Adrenal gland (tissue), 12 donors: Measurements from ENCODE around the gene SORCS3. TPM values are rescaled to one million over a fixed set of nuclear protein-coding genes. Genes with fewer than 3 reads are reported as not detected.

Experiments
- DNase-seq, 7 donors: peaks; one replicate each; pipeline ENCODE4 v3.0.0-alpha.2; 2019 to 2020
- H3K27ac ChIP-seq, 5 donors: fragments of 200-600 bp; sonication (generic) in 4 of 5; 1 replicate in 3 of 5; 2 replicates in 2 of 5; pipeline versions ENCODE4 v1.5.1 to v1.8.0; 2016 to 2020; ENCODE audit warnings: mild to moderate bottlenecking in 1 of 5
- H3K27me3 ChIP-seq: fragments of 200-600 bp; 2 replicates; pipeline ENCODE4 v1.8.0; 2021
- H3K36me3 ChIP-seq, 2 donors: fragments of 200-600 bp; replicated peaks in 1 of 2; 1 replicate in 1 of 2; 2 replicates in 1 of 2; pipeline versions ENCODE4 v1.5.1 to v1.8.0; 2018 to 2022
- H3K4me1 ChIP-seq, 2 donors: fragments of 200-600 bp; replicated peaks in 1 of 2; 1 replicate in 1 of 2; 2 replicates in 1 of 2; pipeline versions ENCODE4 v1.5.1 to v1.8.0; 2018 to 2021
- H3K4me3 ChIP-seq, 4 donors: fragments of 200-600 bp; sonication (generic) in 3 of 4; one replicate each; pipeline ENCODE4 v1.5.1; 2016 to 2018
- H3K9me3 ChIP-seq, 3 donors: fragments of 200-600 bp; sonication (generic) in 1 of 3; replicated peaks in 1 of 3; 1 replicate in 2 of 3; 2 replicates in 1 of 3; pipeline versions ENCODE4 v1.5.1 to v1.8.0; 2016 to 2021
- POLR2A ChIP-seq, 2 donors: fragments of 450-650 bp; IDR thresholded peaks; one replicate each; pipeline ENCODE4 v1.6.1; 2017; ENCODE audit warnings: antibody characterized with exemption in 2 of 2, mild to moderate bottlenecking in 2 of 2, moderate library complexity in 1 of 2
- WGBS, 4 donors: extraction: QIAGEN DNeasy Blood & Tissue Kit in 2 of 4; methylation state at CpG; one replicate each; pipeline versions ENCODE4 v1.1.5 to v1.1.7; 2013 to 2017; 5-methylcytosine and 5-hydroxymethylcytosine counted together
- intact Hi-C, 2 donors: fragments of 100-400 bp; cut with DNase I; formaldehyde crosslinking; loops; one replicate each; pipeline versions ENCODE4 v1.14.1 to v1.15.0; 2022 to 2023
- polyA plus RNA-seq, 3 donors: library from polyadenylated mRNA; stranded (reverse); fragments of 200-250 nt in 2 of 3; fragments of 350-450 nt in 1 of 3; fragmentation: Illumina TruSeq in 1 of 3; extraction: RNeasy Lipid Tissue Mini Kit (QIAGEN cat#74804) in 1 of 3; gene quantifications; one replicate each; pipeline ENCODE4 v1.2.3, GENCODE V29; 2013 to 2014
- total RNA-seq, 9 donors: library from RNA; depleted of rRNA in 4 of 9; stranded (reverse); fragments of >200 nt in 4 of 9; fragments of 120-200 nt in 1 of 9; fragmentation: NEBNext Ultra II Directional in 1 of 9; extraction: Animal tissue kit (Norgen Biotek cat#: 25700) in 1 of 9; gene quantifications; one replicate each; pipeline versions ENCODE4 v1.1.0 to v1.2.4, GENCODE V29; 2013 to 2023
- TF ChIP-seq, protein P1 (sequence below), 6 experiments: fragments of 450-650 bp in 4 of 6; fragments of 200-600 bp in 2 of 6; sonication (generic) in 1 of 6; IDR thresholded peaks; 1 replicate in 5 of 6; 2 replicates in 1 of 6; pipeline versions ENCODE4 v1.5.1 to v1.8.0; 2016 to 2021; ENCODE audit warnings: antibody characterized with exemption in 6 of 6, mild to moderate bottlenecking in 2 of 6, moderate library complexity in 1 of 6
- donor health status: healthy with polysubstance abuse.
- donor health status: Bipolar disorder and iron deficiency.
- donor health status: DM: yes; HTN: yes; CAD: no.
- donor health status: DM: no; HTN: no; CAD: no.
- donor health status: DM: no; HTN: no; CAD: no.
- donor health status: DM: yes; HTN: yes; CAD: no.

Gene SORCS3
- total and polyA plus RNA-seq, 12 donors: 0.22 to 3.4 (median 1.2) TPM; not detected in 2

DNA sequence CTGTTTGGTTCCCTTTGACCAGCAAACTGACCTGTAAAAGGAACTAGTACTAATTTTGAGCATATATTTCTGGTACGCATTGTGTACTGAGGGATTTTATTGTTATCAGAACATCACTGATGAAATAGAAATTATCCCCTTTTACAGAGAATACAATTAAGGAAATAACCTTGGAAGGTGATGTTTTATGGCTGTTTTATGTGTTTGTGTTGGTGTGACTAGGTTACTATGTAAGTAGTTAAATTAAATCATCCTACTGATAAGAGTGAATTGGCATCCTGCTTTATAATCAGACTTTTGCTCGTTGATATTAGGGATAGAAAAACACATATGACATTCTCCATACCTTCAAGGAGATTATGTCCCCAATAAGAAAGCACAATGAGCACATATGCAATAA, 596.6 kb downstream of the SORCS3 start:
- 54 to 71% (median 65%) methylated on average over 2 of the region's 2 CpGs for WGBS, 4 donors

DNA sequence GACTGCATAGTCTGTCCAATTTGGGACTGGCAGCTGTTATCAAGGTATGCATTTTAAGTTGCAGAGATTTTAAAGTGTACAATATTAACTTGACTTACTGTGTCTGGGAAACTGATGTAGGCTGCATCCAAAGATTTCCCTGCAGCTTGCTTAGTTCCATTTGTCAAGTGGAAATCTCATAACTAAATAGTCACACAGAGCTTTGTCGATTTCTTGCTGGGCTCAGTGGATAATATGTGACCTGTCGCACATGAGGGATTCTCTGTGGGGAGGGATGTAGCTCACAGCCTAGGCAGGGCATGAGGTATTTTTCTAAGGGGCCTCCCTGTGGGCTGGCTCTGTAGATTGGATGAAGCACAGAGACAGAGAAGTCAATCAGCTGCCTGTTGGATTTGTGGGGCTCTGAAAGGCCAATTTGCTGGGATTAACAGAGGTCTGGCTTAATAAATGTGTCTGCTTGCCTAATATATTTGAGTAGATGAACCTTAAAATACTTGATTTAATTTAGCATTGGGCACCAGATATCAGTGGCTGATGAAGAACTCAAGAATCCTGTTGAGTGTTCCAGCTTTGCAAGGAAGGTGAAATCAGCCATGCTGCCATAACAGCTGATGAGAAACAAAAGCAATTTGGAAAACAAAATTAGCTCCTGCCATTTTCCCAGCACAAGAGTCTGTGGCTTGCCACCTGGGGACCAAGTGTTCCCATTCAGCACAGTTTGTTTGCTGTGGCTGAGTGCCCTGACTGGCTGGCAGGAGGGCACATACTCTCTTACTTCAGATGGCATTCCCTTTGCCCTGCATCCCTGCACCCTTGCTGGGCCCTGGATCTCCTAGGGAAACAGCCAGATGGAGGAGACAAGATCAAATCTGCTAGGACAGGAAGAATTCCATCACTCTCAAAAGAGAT, 598.5 kb downstream of the SORCS3 start:
- no peak for TF ChIP-seq POLR2A (IDR thresholded peaks at IDR 0.05)
- 34 to 52% (median 46%) methylated on average over 2 of the region's 2 CpGs for WGBS, 4 donors

More for the DNA sequence above, 596.6 kb downstream of the SORCS3 start:
- TF ChIP-seq, protein P1, sequence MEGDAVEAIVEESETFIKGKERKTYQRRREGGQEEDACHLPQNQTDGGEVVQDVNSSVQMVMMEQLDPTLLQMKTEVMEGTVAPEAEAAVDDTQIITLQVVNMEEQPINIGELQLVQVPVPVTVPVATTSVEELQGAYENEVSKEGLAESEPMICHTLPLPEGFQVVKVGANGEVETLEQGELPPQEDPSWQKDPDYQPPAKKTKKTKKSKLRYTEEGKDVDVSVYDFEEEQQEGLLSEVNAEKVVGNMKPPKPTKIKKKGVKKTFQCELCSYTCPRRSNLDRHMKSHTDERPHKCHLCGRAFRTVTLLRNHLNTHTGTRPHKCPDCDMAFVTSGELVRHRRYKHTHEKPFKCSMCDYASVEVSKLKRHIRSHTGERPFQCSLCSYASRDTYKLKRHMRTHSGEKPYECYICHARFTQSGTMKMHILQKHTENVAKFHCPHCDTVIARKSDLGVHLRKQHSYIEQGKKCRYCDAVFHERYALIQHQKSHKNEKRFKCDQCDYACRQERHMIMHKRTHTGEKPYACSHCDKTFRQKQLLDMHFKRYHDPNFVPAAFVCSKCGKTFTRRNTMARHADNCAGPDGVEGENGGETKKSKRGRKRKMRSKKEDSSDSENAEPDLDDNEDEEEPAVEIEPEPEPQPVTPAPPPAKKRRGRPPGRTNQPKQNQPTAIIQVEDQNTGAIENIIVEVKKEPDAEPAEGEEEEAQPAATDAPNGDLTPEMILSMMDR (IDR thresholded peaks at IDR 0.05): no peak
- no peak for TF ChIP-seq POLR2A (IDR thresholded peaks at IDR 0.05)
- DNase-seq: no peak
- H3K36me3 ChIP-seq: no peaks in the 10 kb centered on the region
- H3K27ac ChIP-seq: no peak overlapping the region
- intact Hi-C loops: no loop called here
- H3K4me1 ChIP-seq: no peaks in the 10 kb centered on the region
- no peak overlapping the region for H3K4me3 ChIP-seq
- H3K27me3 ChIP-seq: no peaks in the 10 kb centered on the region
- no peaks in the 10 kb centered on the region for H3K9me3 ChIP-seq

DNA sequence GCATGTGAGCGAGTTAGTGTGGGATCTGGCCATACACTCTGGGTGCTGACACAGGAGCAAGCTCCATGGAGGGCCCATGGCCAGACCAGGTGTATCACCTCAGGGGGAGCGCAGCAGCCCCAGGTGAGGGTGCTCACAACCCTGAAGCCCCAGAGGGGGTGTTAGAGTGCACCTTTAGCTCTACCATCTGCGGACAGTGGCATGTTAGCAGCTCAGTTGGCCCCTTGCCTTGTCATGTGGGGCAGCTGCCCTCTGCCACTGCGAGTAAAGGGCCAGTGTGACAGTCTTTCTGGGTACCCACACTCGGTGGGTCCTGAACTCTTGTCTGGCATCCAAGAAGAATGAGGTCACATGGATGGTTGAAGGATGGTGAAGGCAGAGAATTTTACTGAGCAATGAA, 600.2 kb downstream of the SORCS3 start:
- Histone ChIP-seq H3K4me1 (no peaks in the 10 kb centered on the region), H3K36me3 (no peaks in the 10 kb centered on the region), H3K27ac (no peak overlapping the region), H3K4me3 (no peak overlapping the region), H3K27me3 (no peaks in the 10 kb centered on the region), H3K9me3 (no peaks in the 10 kb centered on the region)
- no peak for DNase-seq
- intact Hi-C loops: no loop called here
- no peak for TF ChIP-seq POLR2A (IDR thresholded peaks at IDR 0.05)
- TF ChIP-seq, protein P1 (IDR thresholded peaks at IDR 0.05): no peak
- 86 to 93% (median 89%) methylated on average over 2 to 5 of the region's 5 CpGs for WGBS, 4 donors

More for the DNA sequence above, 598.5 kb downstream of the SORCS3 start:
- DNase-seq: peak in 1 of 7 donors; percentile 52
- Histone ChIP-seq H3K27me3 (no peaks in the 10 kb centered on the region), H3K4me1 (no peaks in the 10 kb centered on the region), H3K9me3 (no peaks in the 10 kb centered on the region), H3K27ac (no peak overlapping the region), H3K36me3 (no peaks in the 10 kb centered on the region), H3K4me3 (no peak overlapping the region)
- intact Hi-C loops: no loop called here

DNA sequence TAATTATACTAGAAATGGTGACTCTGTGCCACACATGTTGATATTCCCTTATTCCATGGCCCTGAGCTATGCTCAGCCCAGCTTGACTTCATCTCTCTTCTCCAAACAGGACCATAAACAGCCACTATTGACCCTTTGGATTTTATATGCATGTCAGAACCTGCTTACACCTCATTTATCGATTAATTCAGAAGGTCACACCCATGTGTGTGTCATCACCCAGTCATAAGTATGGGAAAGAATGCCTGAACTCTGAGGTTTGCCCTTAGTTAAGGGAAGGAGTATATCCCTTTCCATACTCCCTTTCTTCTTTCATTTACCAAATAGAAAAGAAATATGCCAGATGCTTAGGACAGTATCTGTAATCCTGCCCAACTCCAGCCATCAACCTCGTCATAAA, 602.3 kb downstream of the SORCS3 start:
- H3K4me1 ChIP-seq: no peaks in the 10 kb centered on the region
- no peak for DNase-seq
- no peak overlapping the region for H3K27ac ChIP-seq
- TF ChIP-seq POLR2A (IDR thresholded peaks at IDR 0.05): no peak
- TF ChIP-seq, protein P1 (IDR thresholded peaks at IDR 0.05): no peak
- intact Hi-C loops: no loop called here
- no peaks in the 10 kb centered on the region for H3K27me3 ChIP-seq
- H3K9me3 ChIP-seq: no peaks in the 10 kb centered on the region
- H3K4me3 ChIP-seq: no peak overlapping the region
- WGBS, 4 donors: 59 to 71% (median 68%) methylated on average over 2 of the region's 2 CpGs
- no peaks in the 10 kb centered on the region for H3K36me3 ChIP-seq
